Measurements from ENCODE around the gene CACNA1C.
"Not testable (repeated sequence)": the region's sequence is repeated elsewhere in the genome, so short reads cannot be mapped to it uniquely, and the experiment has no call there.

The CACNA1C gene

GRCh38 chr12:2481346-2481745 is 428.6 kb downstream of the CACNA1C start:
- DNase-seq (ENCODE audit: low read depth, low spot score), result no peak

- DNase-seq (ENCODE audit: low read depth, low spot score), result no peak
These were observed 429.2 kb downstream of the CACNA1C start for GRCh38 chr12:2481951-2482350.

- DNase-seq (ENCODE audit: low read depth, low spot score), result no peak
These were observed 430.3 kb downstream of the CACNA1C start for GRCh38 chr12:2482938-2483660.

GRCh38 chr12:2483713-2484112 is 430.9 kb downstream of the CACNA1C start:
- no peak for DNase-seq (ENCODE audit: low read depth, low spot score)

GRCh38 chr12:2484141-2484776 is 431.5 kb downstream of the CACNA1C start:
- no peak for DNase-seq (ENCODE audit: low read depth, low spot score)

- no peak for DNase-seq (ENCODE audit: low read depth, low spot score)
These were observed 432.9 kb downstream of the CACNA1C start for GRCh38 chr12:2485681-2486080.

GRCh38 chr12:2486796-2487195 is 434.0 kb downstream of the CACNA1C start:
- DNase-seq (ENCODE audit: low read depth, low spot score), result no peak

- no peak for DNase-seq (ENCODE audit: low read depth, low spot score)
These were observed 434.5 kb downstream of the CACNA1C start for GRCh38 chr12:2487278-2487677.

GRCh38 chr12:2488131-2488530 is 435.3 kb downstream of the CACNA1C start:
- no peak for DNase-seq (ENCODE audit: low read depth, low spot score)

- no peak for DNase-seq (ENCODE audit: low read depth, low spot score)
These were observed 435.8 kb downstream of the CACNA1C start for GRCh38 chr12:2488596-2488995.

- no peak for DNase-seq (ENCODE audit: low read depth, low spot score)
These were observed 436.5 kb downstream of the CACNA1C start for GRCh38 chr12:2489275-2489674.

- no peak for DNase-seq (ENCODE audit: low read depth, low spot score)
These were observed 438.0 kb downstream of the CACNA1C start for GRCh38 chr12:2490831-2491230.

- DNase-seq (ENCODE audit: low read depth, low spot score), result not testable (repeated sequence)
These were observed 438.6 kb downstream of the CACNA1C start for GRCh38 chr12:2491349-2491748.

- DNase-seq (ENCODE audit: low read depth, low spot score), result no peak
These were observed 439.4 kb downstream of the CACNA1C start for GRCh38 chr12:2492236-2492635.

- no peak for DNase-seq (ENCODE audit: low read depth, low spot score)
These were observed 440.3 kb downstream of the CACNA1C start for GRCh38 chr12:2493086-2493485.

GRCh38 chr12:2494486-2495192 is 441.9 kb downstream of the CACNA1C start:
- no peak for DNase-seq (ENCODE audit: low read depth, low spot score)

GRCh38 chr12:2495417-2496112 is 442.8 kb downstream of the CACNA1C start:
- DNase-seq (ENCODE audit: low read depth, low spot score), result no peak

GRCh38 chr12:2498964-2499500 is 446.2 kb downstream of the CACNA1C start:
- no peak for DNase-seq (ENCODE audit: low read depth, low spot score)

- no peak for DNase-seq (ENCODE audit: low read depth, low spot score)
These were observed 448.8 kb downstream of the CACNA1C start for GRCh38 chr12:2501464-2502191.

- no peak for DNase-seq (ENCODE audit: low read depth, low spot score)
These were observed 450.2 kb downstream of the CACNA1C start for GRCh38 chr12:2503036-2503435.

- no peak for DNase-seq (ENCODE audit: low read depth, low spot score)
These were observed 451.0 kb downstream of the CACNA1C start for GRCh38 chr12:2503762-2504161.
